Neuronal stem cell (in vitro differentiated cells): ENCODE data around the gene CLIP4.

Source experiments
- DNase-seq: peaks from one replicate; pipeline ENCODE4 v3.0.0-alpha.2; 2013; ENCODE audit warnings: low spot score
- H2AFZ ChIP-seq: one replicate; pipeline ENCODE4 v1.6.1; 2013; ENCODE audit warnings: mild to moderate bottlenecking, low read length, inconsistent platforms
- H2AK5ac ChIP-seq: 2 replicates; pipeline ENCODE4 v1.6.1; 2013; ENCODE audit warnings: low read depth, mild to moderate bottlenecking, inconsistent platforms, low read length, moderate library complexity, mixed read lengths
- H2BK120ac ChIP-seq: 2 replicates; pipeline ENCODE4 v1.6.1; 2013; ENCODE audit warnings: low read depth, mild to moderate bottlenecking, inconsistent platforms, low read length, moderate library complexity, mixed read lengths
- H2BK12ac ChIP-seq: one replicate; pipeline ENCODE4 v1.6.1; 2013; ENCODE audit warnings: low read length, inconsistent platforms
- H2BK15ac ChIP-seq: 2 replicates; pipeline ENCODE4 v1.6.1; 2013; ENCODE audit warnings: mild to moderate bottlenecking, low read length, inconsistent platforms, mixed read lengths
- H2BK5ac ChIP-seq: one replicate; pipeline ENCODE4 v1.6.1; 2013; ENCODE audit warnings: inconsistent platforms, mild to moderate bottlenecking, low read length, moderate library complexity
- H3K14ac ChIP-seq: one replicate; pipeline ENCODE4 v1.6.1; 2013; ENCODE audit warnings: low read length, inconsistent platforms
- H3K18ac ChIP-seq: 2 replicates; pipeline ENCODE4 v1.6.1; 2013; ENCODE audit warnings: low read length, inconsistent platforms
- H3K23ac ChIP-seq: 2 replicates; pipeline ENCODE4 v1.6.1; 2013; ENCODE audit warnings: low read depth, mild to moderate bottlenecking, mixed read lengths, low read length, inconsistent platforms; ENCODE audit not compliant: poor library complexity
- H3K27ac ChIP-seq: replicated peaks from 3 replicates; pipeline ENCODE4 v1.5.1; 2013; ENCODE audit warnings: low read length, inconsistent platforms
- H3K27me3 ChIP-seq, 3 experiments: 2 replicates each; pipeline ENCODE4 v1.6.1; 2013; ENCODE audit warnings: low read length in 3 of 3, mild to moderate bottlenecking in 2 of 3, inconsistent platforms in 1 of 3, low read depth in 1 of 3, mixed read lengths in 1 of 3, moderate library complexity in 1 of 3; ENCODE audit not compliant: control insufficient read depth in 3 of 3, insufficient read depth in 3 of 3
- H3K36me3 ChIP-seq, 2 donors: replicated peaks in 1 of 2; 2 replicates each; pipeline ENCODE4 v1.6.1; 2013; ENCODE audit warnings: low read length in 2 of 2; ENCODE audit not compliant: control insufficient read depth in 2 of 2, insufficient read depth in 2 of 2
- H3K4ac ChIP-seq: 2 replicates; pipeline ENCODE4 v1.6.1; 2013; ENCODE audit warnings: inconsistent platforms, mild to moderate bottlenecking, low read length, moderate library complexity
- H3K4me1 ChIP-seq, 2 donors: 1 replicate in 1 of 2; 2 replicates in 1 of 2; pipeline ENCODE4 v1.6.1; 2013; ENCODE audit warnings: low read length in 2 of 2, low read depth in 1 of 2; ENCODE audit not compliant: control insufficient read depth in 2 of 2, insufficient read depth in 1 of 2
- H3K4me2 ChIP-seq: one replicate; pipeline ENCODE4 v1.6.1; 2013; ENCODE audit warnings: mild to moderate bottlenecking, low read length, inconsistent platforms; ENCODE audit not compliant: insufficient read depth, poor library complexity, severe bottlenecking
- H3K4me3 ChIP-seq, 2 donors: 2 replicates each; pipeline ENCODE4 v1.5.1; 2013; ENCODE audit warnings: low read length in 2 of 2, mild to moderate bottlenecking in 2 of 2, inconsistent platforms in 1 of 2, moderate library complexity in 1 of 2
- H3K79me1 ChIP-seq: one replicate; pipeline ENCODE4 v1.6.1; 2013; ENCODE audit warnings: low read depth, mild to moderate bottlenecking, inconsistent platforms, low read length, moderate library complexity
- H3K9ac ChIP-seq: one replicate; pipeline ENCODE4 v1.6.1; 2013; ENCODE audit warnings: mild to moderate bottlenecking, low read depth, low read length, inconsistent platforms; ENCODE audit not compliant: poor library complexity
- H3K9me3 ChIP-seq, 2 donors: replicated peaks in 1 of 2; 2 replicates each; pipeline versions ENCODE3 to v1.6.1; 2013; ENCODE audit warnings: low read length in 2 of 2, mild to moderate bottlenecking in 2 of 2, inconsistent platforms in 1 of 2, low read depth in 1 of 2, mixed read lengths in 1 of 2, moderate library complexity in 1 of 2; ENCODE audit not compliant: control insufficient read depth in 2 of 2, insufficient read depth in 1 of 2
- H4K8ac ChIP-seq: one replicate; pipeline ENCODE4 v1.6.1; 2013; ENCODE audit warnings: low read depth, mild to moderate bottlenecking, inconsistent platforms, low read length, moderate library complexity
- H4K91ac ChIP-seq: one replicate; pipeline ENCODE4 v1.6.1; 2013; ENCODE audit warnings: low read length, low read depth, mild to moderate bottlenecking, inconsistent platforms; ENCODE audit not compliant: poor library complexity
- WGBS, 2 donors: extraction: QIAGEN DNeasy Blood & Tissue Kit; methylation state at CpG; one replicate each; pipeline ENCODE4 v1.1.7; 2013; ENCODE audit warnings: missing lambda C conversion rate in 2 of 2, mixed read lengths in 1 of 2; ENCODE audit not compliant: insufficient read length in 2 of 2, insufficient replicate concordance in 1 of 2; ENCODE audit errors: extremely low coverage in 2 of 2; 5-methylcytosine and 5-hydroxymethylcytosine counted together

CLIP4 gene

DNA sequence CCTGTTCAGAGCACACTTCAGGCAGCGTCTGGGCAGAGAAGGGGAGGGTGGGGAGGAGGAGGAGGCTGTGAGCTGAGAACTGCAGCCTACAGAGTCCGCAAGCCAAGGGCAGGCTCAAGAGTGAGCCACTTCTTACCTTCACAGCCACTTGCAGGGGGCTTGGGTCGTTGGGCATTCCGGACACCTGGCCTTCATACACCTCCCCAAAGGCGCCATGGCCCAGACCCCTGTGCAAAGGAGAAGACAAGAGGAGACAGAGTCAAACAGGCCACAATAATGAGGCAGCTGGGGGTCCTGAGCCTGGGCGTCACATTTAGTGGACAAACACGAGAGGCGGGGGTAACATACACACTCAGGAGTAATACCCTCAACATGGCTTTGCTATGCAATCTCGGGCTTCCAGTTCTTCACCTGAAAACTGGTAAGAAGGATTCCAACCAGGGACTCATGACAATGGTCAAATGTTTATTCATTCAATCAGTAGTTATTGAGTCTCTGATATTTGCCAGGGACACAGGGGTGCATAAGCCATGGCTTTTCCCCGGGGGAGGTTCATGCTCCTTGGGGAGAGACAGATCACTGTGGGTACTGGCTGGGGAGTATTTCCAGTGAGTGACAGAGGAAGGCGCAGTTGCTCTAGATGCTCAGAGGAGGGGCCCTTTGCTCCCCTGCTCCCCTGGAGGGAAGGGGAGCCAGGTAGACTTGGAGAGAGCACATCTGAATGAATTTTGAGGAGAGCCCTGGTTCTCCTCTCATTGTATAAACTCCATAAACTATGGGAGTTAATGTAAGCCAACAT lies 107.4 kb downstream of the CLIP4 start:
- Histone ChIP-seq H2BK12ac (no peak overlapping the region), H3K4me2 (no peak overlapping the region), H2AK5ac (no peak overlapping the region), H3K79me1 (no peaks in the 10 kb centered on the region), H3K27me3 (no peaks in the 10 kb centered on the region), H4K91ac (no peak overlapping the region), H3K36me3 (peaks cover 0 to 37% of the 10 kb centered on the region in 2 donors), H2BK120ac (no peak overlapping the region), H2BK15ac (no peak overlapping the region), H3K23ac (no peak overlapping the region), H3K4me1 (no peaks in the 10 kb centered on the region), H3K4ac (no peak overlapping the region), H3K9ac (no peak overlapping the region), H3K27ac (no peak overlapping the region), H3K14ac (peak overlapping the region; percentile 12), H3K4me3 (no peak overlapping the region), H3K9me3 (no peaks in the 10 kb centered on the region), H3K18ac (no peak overlapping the region), H4K8ac (no peak overlapping the region), H2BK5ac (no peak overlapping the region), H2AFZ (no peak overlapping the region)
- DNase-seq, result no peak
- no CpG with 5 or more reads among the region's 11 CpGs for WGBS, 2 donors

DNA sequence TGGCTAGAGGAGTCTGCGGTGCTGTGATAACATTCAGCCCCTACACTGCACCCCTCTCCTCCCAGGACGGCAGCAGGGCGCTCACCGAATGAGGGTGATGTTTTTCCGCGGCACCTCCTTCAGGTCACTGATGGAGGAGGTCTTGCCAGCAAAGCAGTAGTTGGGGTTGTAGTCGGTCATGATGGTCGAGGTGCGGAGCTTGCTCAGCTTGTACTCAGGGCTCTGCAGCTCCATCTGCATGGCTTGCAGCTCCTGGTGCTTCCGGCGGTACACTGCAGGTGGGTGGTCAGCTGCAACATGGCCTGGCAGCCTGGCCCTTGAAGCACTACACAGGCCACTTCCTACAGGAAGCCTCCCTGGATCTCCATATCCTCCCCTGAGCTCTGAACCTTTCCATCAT lies 108.0 kb downstream of the CLIP4 start:
- Histone ChIP-seq H4K8ac (no peak overlapping the region), H2BK12ac (no peak overlapping the region), H3K9ac (no peak overlapping the region), H2AFZ (no peak overlapping the region), H3K4ac (no peak overlapping the region), H2BK120ac (no peak overlapping the region), H3K14ac (no peak overlapping the region), H2AK5ac (no peak overlapping the region), H3K23ac (no peak overlapping the region), H2BK15ac (no peak overlapping the region), H3K9me3 (no peaks in the 10 kb centered on the region), H3K4me1 (no peaks in the 10 kb centered on the region), H3K4me3 (no peak overlapping the region), H3K27ac (no peak overlapping the region), H3K79me1 (no peaks in the 10 kb centered on the region), H2BK5ac (no peak overlapping the region), H3K27me3 (no peaks in the 10 kb centered on the region), H3K18ac (no peak overlapping the region), H3K4me2 (no peak overlapping the region), H4K91ac (no peak overlapping the region), H3K36me3 (peaks cover 0 to 33% of the 10 kb centered on the region in 2 donors)
- DNase-seq, result no peak
- WGBS, 2 donors, result no CpG with 5 or more reads among the region's 11 CpGs

DNA sequence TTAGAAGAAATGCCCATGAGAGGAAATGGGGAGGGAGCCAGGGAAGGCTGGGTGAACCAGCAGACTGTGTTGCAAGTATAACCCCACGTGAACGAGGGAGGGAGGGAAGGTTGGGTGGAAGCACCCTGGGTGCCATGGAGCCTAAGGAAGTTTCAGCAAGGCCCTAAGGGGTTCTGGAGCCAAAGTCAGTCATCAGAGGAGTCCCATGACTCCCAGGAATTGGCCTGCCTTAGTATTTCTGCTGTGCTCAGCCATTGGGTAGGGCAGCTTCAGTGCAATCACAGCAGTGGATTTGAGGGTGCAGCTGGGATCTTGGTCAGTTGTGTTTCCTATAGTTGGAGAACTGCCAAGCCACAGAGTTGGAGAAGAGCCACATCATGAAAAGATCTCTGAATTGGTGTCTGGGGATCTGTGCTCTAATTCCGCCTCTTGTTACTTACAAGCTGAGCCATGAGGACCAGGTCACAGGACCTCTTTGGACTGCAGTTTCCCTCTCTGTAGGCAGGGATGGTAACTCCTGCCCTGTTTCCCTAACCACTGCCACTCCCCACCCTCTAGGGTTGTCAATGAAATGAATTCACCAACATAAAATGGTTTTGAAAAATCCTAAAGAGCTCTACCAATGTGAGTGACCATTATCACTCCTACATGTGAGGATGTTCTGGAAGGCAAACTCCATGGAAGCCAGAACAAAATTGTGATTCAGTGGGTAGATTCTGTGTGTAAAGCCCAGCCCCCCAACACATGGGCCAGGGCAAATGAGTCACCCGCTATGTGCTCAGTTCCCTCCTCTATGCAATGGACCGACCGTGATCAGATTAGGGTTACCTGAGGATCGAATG lies 108.9 kb downstream of the CLIP4 start:
- Histone ChIP-seq H2BK15ac (no peak overlapping the region), H3K4me1 (no peaks in the 10 kb centered on the region), H4K91ac (no peak overlapping the region), H3K4me3 (no peak overlapping the region), H2AFZ (no peak overlapping the region), H3K27me3 (no peaks in the 10 kb centered on the region), H3K36me3 (peaks cover 0 to 33% of the 10 kb centered on the region in 2 donors), H4K8ac (no peak overlapping the region), H3K23ac (peak overlapping the region; percentile 34), H3K4me2 (no peak overlapping the region), H3K9ac (no peak overlapping the region), H3K14ac (no peak overlapping the region), H3K18ac (no peak overlapping the region), H3K9me3 (no peaks in the 10 kb centered on the region), H2BK120ac (no peak overlapping the region), H3K79me1 (no peaks in the 10 kb centered on the region), H3K27ac (no peak overlapping the region), H2BK12ac (no peak overlapping the region), H2AK5ac (no peak overlapping the region), H3K4ac (no peak overlapping the region), H2BK5ac (no peak overlapping the region)
- no CpG with 5 or more reads among the region's 7 CpGs for WGBS, 2 donors
- no peak for DNase-seq
